ENCODE measurements around the gene TCF7. TPM values are rescaled to one million over a fixed set of nuclear protein-coding genes. Genes with fewer than 3 reads are reported as not detected.

Gene TCF7
- total and polyA plus RNA-seq, 2 of the 13 experiments (the other 11 are each of a cell fraction or from before 2014, with no cell fraction given) = 6.3 to 6.8 TPM

GRCh38 chr5:134142806-134143205 lies 28.3 kb downstream of the TCF7 start:
- intact Hi-C loops (cut with micrococcal nuclease; ENCODE audit: unreplicated experiment) (no loop called here), in situ Hi-C loops (cut with HindIII; ENCODE audit: extremely low pct_ligation_motif_present, low pct_unique_long_range_greater_than_20kb) (no loop called here)
- no TSS peak for BruUV-seq (replicated peaks)
- DNase-seq (ENCODE audit: low spot score) (no peak), FAIRE-seq (no peak), ATAC-seq (no peak)
- Histone ChIP-seq H4K20me1 (ENCODE audit: insufficient read depth, low read length) (peaks cover 24% of the 10 kb centered on the region), H3K9me3 (ENCODE audit: low read length) (no peaks in the 10 kb centered on the region), H3K27ac (ENCODE audit: extremely low read length, insufficient read depth, low read length) (no peak overlapping the region), H3K4me2 (ENCODE audit: low read depth, low read length) (no peak overlapping the region), H3K4me3 (replicated peaks in 1 of 3; ENCODE audit: insufficient read depth in 1 of 3, low read depth in 2 of 3, low read length in 3 of 3) (no peak overlapping the region), H2AFZ (ENCODE audit: low read length) (no peak overlapping the region), H3K36me3 (replicated peaks in 1 of 2; ENCODE audit: control insufficient read depth in 1 of 2, insufficient read depth in 2 of 2, low read length in 2 of 2) (peaks cover 26 to 81% of the 10 kb centered on the region in 2 experiments), H3K27me3 (ENCODE audit: control insufficient read depth in 1 of 2, insufficient read depth in 2 of 2, low read length in 2 of 2) (no peaks in the 10 kb centered on the region), H3K9ac (ENCODE audit: insufficient read depth, low read depth, low read length) (no peak overlapping the region), H3K79me2 (ENCODE audit: insufficient read depth, low read length) (peaks cover 2% of the 10 kb centered on the region), H3K4me1 (ENCODE audit: insufficient read depth, low read length) (peaks cover 24% of the 10 kb centered on the region)
- TF ChIP-seq BATF2 (CRISPR knock-in tag; IDR thresholded peaks at IDR 0.05) = no peak
- no peak for TF ChIP-seq ZNF510 (CRISPR knock-in tag; IDR thresholded peaks at IDR 0.05; ENCODE audit: low read depth)
- peak; percentile 36 for TF ChIP-seq RBM22 (optimal IDR thresholded peaks at IDR 0.05; ENCODE audit: low read length)
- TF ChIP-seq REPIN1 (CRISPR knock-in tag; IDR thresholded peaks at IDR 0.05; ENCODE audit: borderline replicate concordance, low read depth) = no peak
- peak; percentile 67 for TF ChIP-seq AGO2 (optimal IDR thresholded peaks at IDR 0.05; ENCODE audit: low read depth, low read length)
- no peak for TF ChIP-seq ZSCAN22 (CRISPR knock-in tag; IDR thresholded peaks at IDR 0.05)
- CTCF ChIA-PET (ENCODE audit: low intra/inter-chr PET ratio, low total read pairs) = interaction anchor here (5.0 kb wide), 1 partner anchor 103 kb away, joined by 71 read pairs; no protein-coding TSS in a partner anchor
- POLR2A ChIA-PET = interaction anchor here (1.1 to 4.4 kb wide), 2 partner anchors 43 to 103 kb away, joined by 3 to 31 read pairs; no protein-coding TSS in a partner anchor
- 97% methylated on average over 12 of the region's 12 CpGs for WGBS (ENCODE audit: low lambda C conversion rate)

DNA sequence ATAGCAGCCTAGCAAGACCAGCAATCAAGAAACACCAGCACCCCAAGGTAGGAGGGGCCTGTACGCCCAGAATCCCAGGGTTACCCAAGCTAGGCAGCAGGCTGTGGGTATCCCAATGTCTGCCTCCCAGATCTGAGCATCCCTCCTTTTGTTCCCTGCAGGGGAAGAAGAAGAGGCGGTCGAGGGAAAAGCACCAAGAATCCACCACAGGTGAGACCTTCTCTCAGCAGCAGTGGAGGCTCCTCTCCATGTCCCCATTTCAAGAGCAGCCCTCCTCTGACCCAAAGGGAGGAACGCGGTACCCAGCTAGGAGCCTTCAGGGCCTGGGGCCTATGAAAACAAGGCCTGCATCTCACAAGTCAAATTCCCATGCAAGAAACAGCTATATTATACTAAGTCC lies 28.9 kb downstream of the TCF7 start:
- DNase-seq (ENCODE audit: low spot score) (no peak), ATAC-seq (no peak), FAIRE-seq (no peak)
- Histone ChIP-seq H2AFZ (ENCODE audit: low read length) (no peak overlapping the region), H3K36me3 (replicated peaks in 1 of 2; ENCODE audit: control insufficient read depth in 1 of 2, insufficient read depth in 2 of 2, low read length in 2 of 2) (peaks cover 26 to 84% of the 10 kb centered on the region in 2 experiments), H3K4me3 (replicated peaks in 1 of 3; ENCODE audit: insufficient read depth in 1 of 3, low read depth in 2 of 3, low read length in 3 of 3) (no peak overlapping the region), H3K27ac (ENCODE audit: extremely low read length, insufficient read depth, low read length) (no peak overlapping the region), H3K9ac (ENCODE audit: insufficient read depth, low read depth, low read length) (no peak overlapping the region), H3K4me2 (ENCODE audit: low read depth, low read length) (no peak overlapping the region), H3K27me3 (ENCODE audit: control insufficient read depth in 1 of 2, insufficient read depth in 2 of 2, low read length in 2 of 2) (no peaks in the 10 kb centered on the region), H3K79me2 (ENCODE audit: insufficient read depth, low read length) (peaks cover 6% of the 10 kb centered on the region), H4K20me1 (ENCODE audit: insufficient read depth, low read length) (peaks cover 24% of the 10 kb centered on the region), H3K4me1 (ENCODE audit: insufficient read depth, low read length) (peaks cover 29% of the 10 kb centered on the region), H3K9me3 (ENCODE audit: low read length) (no peaks in the 10 kb centered on the region)
- ChIA-PET CTCF (ENCODE audit: low intra/inter-chr PET ratio, low total read pairs) (no interaction called here), POLR2A (interaction anchor here (1.1 to 4.4 kb wide), 2 partner anchors 44 to 103 kb away, joined by 3 to 31 read pairs; no protein-coding TSS in a partner anchor)
- intact Hi-C loops (cut with micrococcal nuclease; ENCODE audit: unreplicated experiment) (no loop called here), in situ Hi-C loops (cut with HindIII; ENCODE audit: extremely low pct_ligation_motif_present, low pct_unique_long_range_greater_than_20kb) (no loop called here)
- 92% methylated on average over 5 of the region's 5 CpGs for WGBS (ENCODE audit: low lambda C conversion rate)
- TF ChIP-seq KMT2B (CRISPR knock-in tag; IDR thresholded peaks at IDR 0.05) (no peak), ZNF143 (CRISPR knock-in tag; IDR thresholded peaks at IDR 0.05) (no peak), ZFP1 (CRISPR knock-in tag; IDR thresholded peaks at IDR 0.05) (no peak), ZEB1 (IDR thresholded peaks at IDR 0.05; ENCODE audit: insufficient replicate concordance, low read depth) (no peak), ZNF878 (CRISPR knock-in tag; IDR thresholded peaks at IDR 0.05) (no peak), ESRRA (CRISPR knock-in tag; IDR thresholded peaks at IDR 0.05; ENCODE audit: low read depth) (no peak), KAT2B (IDR thresholded peaks at IDR 0.05; ENCODE audit: borderline replicate concordance, low read depth, low read length) (no peak), ZNF30 (CRISPR knock-in tag; IDR thresholded peaks at IDR 0.05) (no peak)
- TF ChIP-seq, protein P1, sequence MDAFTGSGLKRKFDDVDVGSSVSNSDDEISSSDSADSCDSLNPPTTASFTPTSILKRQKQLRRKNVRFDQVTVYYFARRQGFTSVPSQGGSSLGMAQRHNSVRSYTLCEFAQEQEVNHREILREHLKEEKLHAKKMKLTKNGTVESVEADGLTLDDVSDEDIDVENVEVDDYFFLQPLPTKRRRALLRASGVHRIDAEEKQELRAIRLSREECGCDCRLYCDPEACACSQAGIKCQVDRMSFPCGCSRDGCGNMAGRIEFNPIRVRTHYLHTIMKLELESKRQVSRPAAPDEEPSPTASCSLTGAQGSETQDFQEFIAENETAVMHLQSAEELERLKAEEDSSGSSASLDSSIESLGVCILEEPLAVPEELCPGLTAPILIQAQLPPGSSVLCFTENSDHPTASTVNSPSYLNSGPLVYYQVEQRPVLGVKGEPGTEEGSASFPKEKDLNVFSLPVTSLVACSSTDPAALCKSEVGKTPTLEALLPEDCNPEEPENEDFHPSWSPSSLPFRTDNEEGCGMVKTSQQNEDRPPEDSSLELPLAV (CRISPR knock-in tag; conservative IDR thresholded peaks at IDR 0.05; ENCODE audit: low read depth) = no peak
- TF ChIP-seq, protein P2, sequence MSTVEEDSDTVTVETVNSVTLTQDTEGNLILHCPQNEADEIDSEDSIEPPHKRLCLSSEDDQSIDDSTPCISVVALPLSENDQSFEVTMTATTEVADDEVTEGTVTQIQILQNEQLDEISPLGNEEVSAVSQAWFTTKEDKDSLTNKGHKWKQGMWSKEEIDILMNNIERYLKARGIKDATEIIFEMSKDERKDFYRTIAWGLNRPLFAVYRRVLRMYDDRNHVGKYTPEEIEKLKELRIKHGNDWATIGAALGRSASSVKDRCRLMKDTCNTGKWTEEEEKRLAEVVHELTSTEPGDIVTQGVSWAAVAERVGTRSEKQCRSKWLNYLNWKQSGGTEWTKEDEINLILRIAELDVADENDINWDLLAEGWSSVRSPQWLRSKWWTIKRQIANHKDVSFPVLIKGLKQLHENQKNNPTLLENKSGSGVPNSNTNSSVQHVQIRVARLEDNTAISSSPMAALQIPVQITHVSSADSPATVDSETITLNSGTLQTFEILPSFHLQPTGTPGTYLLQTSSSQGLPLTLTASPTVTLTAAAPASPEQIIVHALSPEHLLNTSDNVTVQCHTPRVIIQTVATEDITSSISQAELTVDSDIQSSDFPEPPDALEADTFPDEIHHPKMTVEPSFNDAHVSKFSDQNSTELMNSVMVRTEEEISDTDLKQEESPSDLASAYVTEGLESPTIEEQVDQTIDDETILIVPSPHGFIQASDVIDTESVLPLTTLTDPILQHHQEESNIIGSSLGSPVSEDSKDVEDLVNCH (CRISPR knock-in tag; IDR thresholded peaks at IDR 0.05) = no peak
- no TSS peak for BruUV-seq (replicated peaks)

Data from HepG2 (cell line).